ENCODE data around the gene C8B.

The C8B gene

GRCh38 chr1:56972976-56973375, 7.2 kb upstream of the C8B start:
- Histone ChIP-seq H3K4me1 (ENCODE audit: control insufficient read depth, insufficient read depth, low read length, unreplicated experiment) (no peaks in the 10 kb centered on the region), H3K79me2 (ENCODE audit: control insufficient read depth, insufficient read depth, low read length, unreplicated experiment) (no peaks in the 10 kb centered on the region), H2AFZ (ENCODE audit: low read length, unreplicated experiment) (no peak overlapping the region), H3K27me3 (ENCODE audit: insufficient read depth, low read length) (no peaks in the 10 kb centered on the region), H3K4me3 (ENCODE audit: low read depth, low read length) (no peak overlapping the region), H3K36me3 (ENCODE audit: insufficient read depth, low read length) (no peaks in the 10 kb centered on the region), H3K27ac (ENCODE audit: low read depth, low read length) (no peak overlapping the region)

GRCh38 chr1:56970280-56970679, 4.5 kb upstream of the C8B start:
- Histone ChIP-seq H3K4me3 (ENCODE audit: low read depth, low read length) (no peak overlapping the region), H2AFZ (ENCODE audit: low read length, unreplicated experiment) (no peak overlapping the region), H3K36me3 (ENCODE audit: insufficient read depth, low read length) (no peaks in the 10 kb centered on the region), H3K79me2 (ENCODE audit: control insufficient read depth, insufficient read depth, low read length, unreplicated experiment) (no peaks in the 10 kb centered on the region), H3K4me1 (ENCODE audit: control insufficient read depth, insufficient read depth, low read length, unreplicated experiment) (no peaks in the 10 kb centered on the region), H3K27ac (ENCODE audit: low read depth, low read length) (no peak overlapping the region), H3K27me3 (ENCODE audit: insufficient read depth, low read length) (no peaks in the 10 kb centered on the region)

- Histone ChIP-seq H3K4me3 (ENCODE audit: low read depth, low read length) (no peak overlapping the region), H3K79me2 (ENCODE audit: control insufficient read depth, insufficient read depth, low read length, unreplicated experiment) (no peaks in the 10 kb centered on the region), H3K27ac (ENCODE audit: low read depth, low read length) (no peak overlapping the region), H3K27me3 (ENCODE audit: insufficient read depth, low read length) (no peaks in the 10 kb centered on the region), H3K4me1 (ENCODE audit: control insufficient read depth, insufficient read depth, low read length, unreplicated experiment) (no peaks in the 10 kb centered on the region), H3K36me3 (ENCODE audit: insufficient read depth, low read length) (no peaks in the 10 kb centered on the region), H2AFZ (ENCODE audit: low read length, unreplicated experiment) (no peak overlapping the region)
Measured at GRCh38 chr1:56968878-56969495, 3.2 kb upstream of the C8B start.

GRCh38 chr1:56967900-56968832, 2.4 kb upstream of the C8B start:
- H3K27ac ChIP-seq (ENCODE audit: low read depth, low read length), result no peak overlapping the region
- no peaks in the 10 kb centered on the region for H3K36me3 ChIP-seq (ENCODE audit: insufficient read depth, low read length)
- H2AFZ ChIP-seq (ENCODE audit: low read length, unreplicated experiment), result no peak overlapping the region
- H3K79me2 ChIP-seq (ENCODE audit: control insufficient read depth, insufficient read depth, low read length, unreplicated experiment), result no peaks in the 10 kb centered on the region
- H3K4me1 ChIP-seq (ENCODE audit: control insufficient read depth, insufficient read depth, low read length, unreplicated experiment), result no peaks in the 10 kb centered on the region
- H3K4me3 ChIP-seq (ENCODE audit: low read depth, low read length), result no peak overlapping the region
- no peaks in the 10 kb centered on the region for H3K27me3 ChIP-seq (ENCODE audit: insufficient read depth, low read length)

- Histone ChIP-seq H3K4me3 (ENCODE audit: low read depth, low read length) (no peak overlapping the region), H3K79me2 (ENCODE audit: control insufficient read depth, insufficient read depth, low read length, unreplicated experiment) (no peaks in the 10 kb centered on the region), H3K27me3 (ENCODE audit: insufficient read depth, low read length) (no peaks in the 10 kb centered on the region), H3K36me3 (ENCODE audit: insufficient read depth, low read length) (no peaks in the 10 kb centered on the region), H3K27ac (ENCODE audit: low read depth, low read length) (no peak overlapping the region), H3K4me1 (ENCODE audit: control insufficient read depth, insufficient read depth, low read length, unreplicated experiment) (no peaks in the 10 kb centered on the region), H2AFZ (ENCODE audit: low read length, unreplicated experiment) (no peak overlapping the region)
Measured at GRCh38 chr1:56967355-56967754, 1.5 kb upstream of the C8B start.

- Histone ChIP-seq H3K36me3 (ENCODE audit: insufficient read depth, low read length) (no peaks in the 10 kb centered on the region), H2AFZ (ENCODE audit: low read length, unreplicated experiment) (no peak overlapping the region), H3K4me3 (ENCODE audit: low read depth, low read length) (no peak overlapping the region), H3K27ac (ENCODE audit: low read depth, low read length) (no peak overlapping the region), H3K27me3 (ENCODE audit: insufficient read depth, low read length) (no peaks in the 10 kb centered on the region), H3K79me2 (ENCODE audit: control insufficient read depth, insufficient read depth, low read length, unreplicated experiment) (no peaks in the 10 kb centered on the region), H3K4me1 (ENCODE audit: control insufficient read depth, insufficient read depth, low read length, unreplicated experiment) (no peaks in the 10 kb centered on the region)
Measured at GRCh38 chr1:56966698-56966999, 834 bp upstream of the C8B start.

- no peak overlapping the region for H3K27ac ChIP-seq (ENCODE audit: low read depth, low read length)
- no peaks in the 10 kb centered on the region for H3K36me3 ChIP-seq (ENCODE audit: insufficient read depth, low read length)
- no peaks in the 10 kb centered on the region for H3K4me1 ChIP-seq (ENCODE audit: control insufficient read depth, insufficient read depth, low read length, unreplicated experiment)
- H3K4me3 ChIP-seq (ENCODE audit: low read depth, low read length), result no peak overlapping the region
- H3K27me3 ChIP-seq (ENCODE audit: insufficient read depth, low read length), result no peaks in the 10 kb centered on the region
- no peaks in the 10 kb centered on the region for H3K79me2 ChIP-seq (ENCODE audit: control insufficient read depth, insufficient read depth, low read length, unreplicated experiment)
- H2AFZ ChIP-seq (ENCODE audit: low read length, unreplicated experiment), result no peak overlapping the region
Measured at GRCh38 chr1:56965191-56965590, 624 bp downstream of the C8B start.

- H3K27ac ChIP-seq (ENCODE audit: low read depth, low read length), result no peak overlapping the region
- no peaks in the 10 kb centered on the region for H3K27me3 ChIP-seq (ENCODE audit: insufficient read depth, low read length)
- H3K36me3 ChIP-seq (ENCODE audit: insufficient read depth, low read length), result no peaks in the 10 kb centered on the region
- H3K79me2 ChIP-seq (ENCODE audit: control insufficient read depth, insufficient read depth, low read length, unreplicated experiment), result no peaks in the 10 kb centered on the region
- no peaks in the 10 kb centered on the region for H3K4me1 ChIP-seq (ENCODE audit: control insufficient read depth, insufficient read depth, low read length, unreplicated experiment)
- no peak overlapping the region for H2AFZ ChIP-seq (ENCODE audit: low read length, unreplicated experiment)
- no peak overlapping the region for H3K4me3 ChIP-seq (ENCODE audit: low read depth, low read length)
Measured at GRCh38 chr1:56964349-56965017, 1.3 kb downstream of the C8B start.

GRCh38 chr1:56963667-56964066, 2.1 kb downstream of the C8B start:
- H3K27ac ChIP-seq (ENCODE audit: low read depth, low read length), result no peak overlapping the region
- H2AFZ ChIP-seq (ENCODE audit: low read length, unreplicated experiment), result no peak overlapping the region
- H3K4me3 ChIP-seq (ENCODE audit: low read depth, low read length), result no peak overlapping the region
- no peaks in the 10 kb centered on the region for H3K27me3 ChIP-seq (ENCODE audit: insufficient read depth, low read length)
- H3K36me3 ChIP-seq (ENCODE audit: insufficient read depth, low read length), result no peaks in the 10 kb centered on the region
- H3K79me2 ChIP-seq (ENCODE audit: control insufficient read depth, insufficient read depth, low read length, unreplicated experiment), result no peaks in the 10 kb centered on the region
- H3K4me1 ChIP-seq (ENCODE audit: control insufficient read depth, insufficient read depth, low read length, unreplicated experiment), result no peaks in the 10 kb centered on the region

GRCh38 chr1:56961426-56961825, 4.4 kb downstream of the C8B start:
- Histone ChIP-seq H3K4me1 (ENCODE audit: control insufficient read depth, insufficient read depth, low read length, unreplicated experiment) (no peaks in the 10 kb centered on the region), H3K36me3 (ENCODE audit: insufficient read depth, low read length) (no peaks in the 10 kb centered on the region), H3K79me2 (ENCODE audit: control insufficient read depth, insufficient read depth, low read length, unreplicated experiment) (no peaks in the 10 kb centered on the region), H3K4me3 (ENCODE audit: low read depth, low read length) (no peak overlapping the region), H3K27ac (ENCODE audit: low read depth, low read length) (no peak overlapping the region), H3K27me3 (ENCODE audit: insufficient read depth, low read length) (no peaks in the 10 kb centered on the region), H2AFZ (ENCODE audit: low read length, unreplicated experiment) (no peak overlapping the region)

GRCh38 chr1:56958526-56958925, 7.3 kb downstream of the C8B start:
- Histone ChIP-seq H3K27me3 (ENCODE audit: insufficient read depth, low read length) (no peaks in the 10 kb centered on the region), H3K4me3 (ENCODE audit: low read depth, low read length) (no peak overlapping the region), H3K36me3 (ENCODE audit: insufficient read depth, low read length) (no peaks in the 10 kb centered on the region), H3K27ac (ENCODE audit: low read depth, low read length) (no peak overlapping the region), H2AFZ (ENCODE audit: low read length, unreplicated experiment) (no peak overlapping the region), H3K4me1 (ENCODE audit: control insufficient read depth, insufficient read depth, low read length, unreplicated experiment) (no peaks in the 10 kb centered on the region), H3K79me2 (ENCODE audit: control insufficient read depth, insufficient read depth, low read length, unreplicated experiment) (no peaks in the 10 kb centered on the region)
